Thyroid gland (tissue), 4 donors: ENCODE results near the gene GPS1. TPM values are rescaled to one million over a fixed set of nuclear protein-coding genes. Genes with fewer than 3 reads are reported as not detected.
A peak's percentile ranks its signal among the peaks of the same experiment; 100 is the strongest.

Experiments used
- DNase-seq, 2 donors: peaks; one replicate each; pipeline ENCODE4 v3.0.0-alpha.2; 2019
- H3K27ac ChIP-seq, 3 donors: fragments of 200-600 bp; sonication (generic); 1 replicate in 2 of 3; 2 replicates in 1 of 3; pipeline ENCODE4 v1.5.1; 2016 to 2019; ENCODE audit warnings: mild to moderate bottlenecking in 1 of 3, moderate library complexity in 1 of 3
- H3K27me3 ChIP-seq: fragments of 200-600 bp; sonication (generic); one replicate; pipeline ENCODE4 v1.5.1; 2019
- H3K36me3 ChIP-seq, 2 donors: fragments of 200-600 bp; sonication (generic); one replicate each; pipeline ENCODE4 v1.5.1; 2016 to 2019
- H3K4me1 ChIP-seq, 2 donors: fragments of 200-600 bp; sonication (generic); one replicate each; pipeline ENCODE4 v1.5.1; 2017 to 2019
- H3K4me3 ChIP-seq, 3 donors: fragments of 200-600 bp; sonication (generic); replicated peaks in 1 of 3; 1 replicate in 2 of 3; 2 replicates in 1 of 3; pipeline ENCODE4 v1.5.1; 2016; ENCODE audit warnings: mild to moderate bottlenecking in 1 of 3
- H3K9me3 ChIP-seq: fragments of 200-600 bp; sonication (generic); one replicate; pipeline ENCODE4 v1.5.1; 2017
- CTCF ChIP-seq, 6 experiments: fragments of 200-600 bp in 3 of 6; fragments of 450-650 bp in 3 of 6; sonication (generic) in 3 of 6; IDR thresholded peaks; one replicate each; pipeline ENCODE4 v1.5.1; 2016 to 2019; ENCODE audit warnings: antibody characterized with exemption in 6 of 6, mild to moderate bottlenecking in 2 of 6, inconsistent platforms in 1 of 6, moderate library complexity in 1 of 6
- POLR2A ChIP-seq, 2 donors: fragments of 450-650 bp; IDR thresholded peaks; one replicate each; pipeline ENCODE4 v1.6.1; 2017; ENCODE audit warnings: antibody characterized with exemption in 2 of 2, mild to moderate bottlenecking in 2 of 2, moderate library complexity in 1 of 2
- WGBS, 2 donors: methylation state at CpG; one replicate each; pipeline ENCODE4 v1.1.5; 2017; 5-methylcytosine and 5-hydroxymethylcytosine counted together
- intact Hi-C: fragments of 100-400 bp; cut with DNase I; formaldehyde crosslinking; loops from one replicate; pipeline ENCODE4 v1.15.1; 2023
- total RNA-seq, 4 donors: library from RNA; depleted of rRNA; stranded (reverse); fragments of >200 nt; gene quantifications; one replicate each; pipeline ENCODE4 v1.2.3, GENCODE V29; 2016

GPS1 gene
- total RNA-seq, 4 donors from 2014 or later = 80.1 to 164 (median 102) TPM

- Histone ChIP-seq H3K9me3 (no peaks in the 10 kb centered on the region), H3K36me3 (no peaks in the 10 kb centered on the region), H3K4me3 (no peak overlapping the region), H3K27me3 (no peaks in the 10 kb centered on the region), H3K4me1 (peaks cover 39 to 64% of the 10 kb centered on the region in 2 donors), H3K27ac (no peak overlapping the region)
- 81 to 90% methylated on average over 2 to 9 of the region's 10 CpGs for WGBS, 2 donors
- no peak for TF ChIP-seq POLR2A (IDR thresholded peaks at IDR 0.05)
- no peak for TF ChIP-seq CTCF (IDR thresholded peaks at IDR 0.05)
- peak in 1 of 2 donors; percentile 15 for DNase-seq
- intact Hi-C loops = loop anchor here (5.0 kb wide), 2 partner anchors 56 to 74 kb away; no protein-coding TSS in a partner anchor
Measured at GRCh38 chr17:82101301-82101715, 49.6 kb downstream of the GPS1 start.

GRCh38 chr17:82101767-82102679 is 50.3 kb downstream of the GPS1 start:
- H3K36me3 ChIP-seq = no peaks in the 10 kb centered on the region
- 79 to 85% methylated on average over 15 of the region's 18 CpGs for WGBS, 2 donors
- H3K9me3 ChIP-seq = no peaks in the 10 kb centered on the region
- peak overlapping the region; percentile 10 to 97 (median 12) for H3K27ac ChIP-seq
- intact Hi-C loops = loop anchor here (5.0 kb wide), 2 partner anchors 55 to 75 kb away; no protein-coding TSS in a partner anchor
- no peak overlapping the region for H3K4me3 ChIP-seq
- DNase-seq = no peak
- H3K4me1 ChIP-seq = peaks cover 38 to 64% of the 10 kb centered on the region in 2 donors
- no peak for TF ChIP-seq POLR2A (IDR thresholded peaks at IDR 0.05)
- no peak for TF ChIP-seq CTCF (IDR thresholded peaks at IDR 0.05)
- H3K27me3 ChIP-seq = no peaks in the 10 kb centered on the region

GRCh38 chr17:82103553-82104451 is 52.1 kb downstream of the GPS1 start:
- Histone ChIP-seq H3K9me3 (no peaks in the 10 kb centered on the region), H3K4me3 (no peak overlapping the region), H3K4me1 (peaks cover 45 to 76% of the 10 kb centered on the region in 2 donors), H3K36me3 (no peaks in the 10 kb centered on the region), H3K27ac (peak overlapping the region; percentile 85 to 97 (median 86)), H3K27me3 (no peaks in the 10 kb centered on the region)
- TF ChIP-seq CTCF (IDR thresholded peaks at IDR 0.05) (no peak), POLR2A (IDR thresholded peaks at IDR 0.05) (peak in 1 of 2 donors; percentile 53)
- 30 to 33% methylated on average over 5 to 20 of the region's 24 CpGs for WGBS, 2 donors
- DNase-seq = peak; percentile 95 to 97
- intact Hi-C loops = loop anchor here (5.0 kb wide), 2 partner anchors 53 to 77 kb away; no protein-coding TSS in a partner anchor

DNA sequence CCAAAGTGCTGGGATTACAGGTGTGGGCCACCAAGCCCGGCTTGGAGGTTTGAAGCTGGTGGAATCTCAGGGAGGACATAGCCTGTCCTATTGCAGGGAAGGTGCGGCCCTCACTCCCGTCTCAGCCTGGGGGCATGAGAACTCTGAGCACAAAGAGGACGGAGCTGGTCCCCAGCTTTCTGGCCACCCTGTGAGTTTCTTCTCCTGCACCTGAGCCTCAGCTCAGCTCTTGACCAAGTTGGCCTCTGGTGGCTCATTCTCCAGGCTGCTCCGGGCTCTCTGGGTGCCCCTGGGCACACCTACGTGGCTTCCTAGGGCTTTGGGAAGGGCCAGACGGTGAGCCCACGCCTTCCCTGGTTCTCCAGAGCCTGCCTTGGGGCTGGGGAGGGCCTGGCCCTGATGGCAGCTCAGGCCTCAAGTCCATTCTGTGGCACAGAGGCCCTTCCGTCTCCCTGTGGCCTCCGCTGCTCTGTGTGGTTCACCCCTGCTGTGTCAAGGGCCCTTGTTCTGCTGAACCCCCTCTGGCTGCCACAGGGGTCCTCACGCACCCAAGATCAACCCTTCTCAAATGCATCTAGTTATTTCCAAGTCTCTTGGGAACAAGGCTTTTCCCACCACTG is 53.2 kb downstream of the GPS1 start:
- H3K4me1 ChIP-seq = peaks cover 40 to 65% of the 10 kb centered on the region in 2 donors
- intact Hi-C loops = loop anchor here (5.0 kb wide), 2 partner anchors 52 to 78 kb away; no protein-coding TSS in a partner anchor
- no peak for DNase-seq
- H3K36me3 ChIP-seq = no peaks in the 10 kb centered on the region
- H3K9me3 ChIP-seq = no peaks in the 10 kb centered on the region
- no peak overlapping the region for H3K4me3 ChIP-seq
- peak overlapping the region; percentile 85 to 97 (median 86) for H3K27ac ChIP-seq
- no peaks in the 10 kb centered on the region for H3K27me3 ChIP-seq
- TF ChIP-seq POLR2A (IDR thresholded peaks at IDR 0.05) = no peak
- TF ChIP-seq CTCF (IDR thresholded peaks at IDR 0.05) = no peak
- WGBS, 2 donors = 89 to 90% methylated on average over 6 to 7 of the region's 11 CpGs
